ENCODE measurements around the gene SRD5A1. TPM values are rescaled to one million over a fixed set of nuclear protein-coding genes. Genes with fewer than 3 reads are reported as not detected.

The SRD5A1 gene
- total and polyA plus RNA-seq, 2 of the 8 experiments (the other 6 are each of a cell fraction or from before 2014, with no cell fraction given): 34.7 to 42.4 TPM

GRCh38 chr5:6633469-6634245 lies 417 bp downstream of the SRD5A1 start (continued):
- TF ChIP-seq ATF3 (IDR thresholded peaks at IDR 0.05; ENCODE audit: insufficient read depth, low read depth, low read length): no peak
- no peak for TF ChIP-seq SP1 (IDR thresholded peaks at IDR 0.05; ENCODE audit: low read depth, low read length)
- no peak for TF ChIP-seq NRF1 (IDR thresholded peaks at IDR 0.05; ENCODE audit: low read depth, low read length)
- TF ChIP-seq MAX (IDR thresholded peaks at IDR 0.05): no peak; the same call in 1 of the 2 replicates
- peak; percentile 23 for TF ChIP-seq ASH2L (IDR thresholded peaks at IDR 0.05; ENCODE audit: low read length)
- TF ChIP-seq E2F6 (IDR thresholded peaks at IDR 0.05): peak; percentile 55; the same call in 1 of the 2 replicates
- TF ChIP-seq CTBP2 (IDR thresholded peaks at IDR 0.05; ENCODE audit: borderline replicate concordance, insufficient read depth, insufficient read length, low read length): no peak
- TF ChIP-seq YY1 (IDR thresholded peaks at IDR 0.05; ENCODE audit: low read depth, low read length): no peak
- no peak for TF ChIP-seq NANOG (IDR thresholded peaks at IDR 0.05; ENCODE audit: insufficient read depth, low read depth, low read length, poor library complexity, severe bottlenecking)
- TF ChIP-seq RXRA (IDR thresholded peaks at IDR 0.05; ENCODE audit: insufficient read depth, low read depth, low read length): no peak
- no peak for TF ChIP-seq HDAC2 (IDR thresholded peaks at IDR 0.05; ENCODE audit: borderline replicate concordance in 1 of 2, low read depth in 2 of 2, low read length in 2 of 2)
- no peak for TF ChIP-seq SP4 (IDR thresholded peaks at IDR 0.05; ENCODE audit: low read length)
- TF ChIP-seq EZH2 (IDR thresholded peaks at IDR 0.05; ENCODE audit: low read depth, low read length, severe bottlenecking): no peak
- TF ChIP-seq SIRT6 (IDR thresholded peaks at IDR 0.05; ENCODE audit: low read length): no peak
- TF ChIP-seq ATF2 (IDR thresholded peaks at IDR 0.05; ENCODE audit: low read length): no peak
- no peak for TF ChIP-seq RBBP5 (IDR thresholded peaks at IDR 0.05; ENCODE audit: borderline replicate concordance, low read depth, low read length)
- TF ChIP-seq TBP (IDR thresholded peaks at IDR 0.05; ENCODE audit: low read depth, low read length): no peak
- peak; percentile 29; the same call in 1 of the 2 replicates for TF ChIP-seq TAF1 (IDR thresholded peaks at IDR 0.05; ENCODE audit: low read depth, low read length)
- TF ChIP-seq POU5F1 (IDR thresholded peaks at IDR 0.05; ENCODE audit: low read depth, low read length): no peak
- no peak for TF ChIP-seq EGR1 (IDR thresholded peaks at IDR 0.05; ENCODE audit: borderline replicate concordance, low read depth, low read length)
- TF ChIP-seq KDM4A (IDR thresholded peaks at IDR 0.05; ENCODE audit: low read depth, low read length, severe bottlenecking): peak; percentile 92

Measured in H1 (cell line).